WTC11 (cell line): ENCODE results near the gene CCDC74A.

ENCODE experiments used
- ATF1 ChIP-seq: sonication (generic); formaldehyde crosslinking; IDR thresholded peaks from 2 replicates; pipeline ENCODE4 v1.8.1; 2023; ENCODE audit warnings: mild to moderate bottlenecking, moderate library complexity, missing genetic modification reagents
- CREB1 ChIP-seq: sonication (generic); formaldehyde crosslinking; IDR thresholded peaks from 2 replicates; pipeline ENCODE4 v1.8.0; 2023; ENCODE audit warnings: mild to moderate bottlenecking, missing genetic modification reagents
- ELF4 ChIP-seq: sonication (generic); formaldehyde crosslinking; IDR thresholded peaks from 2 replicates; pipeline ENCODE4 v1.8.1; 2022; ENCODE audit warnings: low read depth, mild to moderate bottlenecking, moderate library complexity, missing genetic modification reagents
- EMX1 ChIP-seq: fragments of 250-450 bp; sonication (Bioruptor Pico); IDR thresholded peaks from 2 replicates; pipeline ENCODE4 v1.8.0; 2021; ENCODE audit warnings: mild to moderate bottlenecking
- NFYB ChIP-seq: sonication (generic); formaldehyde crosslinking; conservative IDR thresholded peaks from 2 replicates; pipeline ENCODE4 v1.8.0; 2022; ENCODE audit warnings: low read depth, missing genetic modification reagents
- NR2C2 ChIP-seq: sonication (generic); formaldehyde crosslinking; IDR thresholded peaks from 2 replicates; pipeline ENCODE4 v1.8.0; 2022; ENCODE audit warnings: mild to moderate bottlenecking, missing genetic modification reagents
- SP1 ChIP-seq: sonication (generic); formaldehyde crosslinking; conservative IDR thresholded peaks from 2 replicates; pipeline ENCODE4 v1.8.1; 2022; ENCODE audit warnings: missing genetic modification reagents
- ZNF232 ChIP-seq: sonication (generic); formaldehyde crosslinking; IDR thresholded peaks from 2 replicates; pipeline ENCODE4 v1.8.0; 2022; ENCODE audit warnings: mild to moderate bottlenecking, missing genetic modification reagents
- ZNF416 ChIP-seq: fragments of 250-450 bp; sonication (Bioruptor Pico); IDR thresholded peaks from 2 replicates; pipeline ENCODE4 v1.9.0; 2021; ENCODE audit warnings: mild to moderate bottlenecking, inconsistent platforms
- TF ChIP-seq, protein P1 (sequence below): fragments of 200-600 bp; IDR thresholded peaks from 2 replicates; pipeline ENCODE4 v1.8.0; 2022; ENCODE audit warnings: antibody characterized with exemption
- TF ChIP-seq, protein P2 (sequence below): sonication (generic); formaldehyde crosslinking; IDR thresholded peaks from 2 replicates; pipeline ENCODE4 v1.8.0; 2022; ENCODE audit warnings: mild to moderate bottlenecking, missing genetic modification reagents
- TF ChIP-seq, protein P3 (sequence below): sonication (generic); formaldehyde crosslinking; IDR thresholded peaks from 2 replicates; pipeline ENCODE4 v1.8.0; 2022; ENCODE audit warnings: mild to moderate bottlenecking, missing genetic modification reagents
- TF ChIP-seq, protein P4 (sequence below): sonication (generic); formaldehyde crosslinking; IDR thresholded peaks from 2 replicates; pipeline ENCODE4 v1.8.0; 2022; ENCODE audit warnings: mild to moderate bottlenecking, missing genetic modification reagents
- TF ChIP-seq, protein P5 (sequence below): sonication (generic); formaldehyde crosslinking; IDR thresholded peaks from 2 replicates; pipeline ENCODE4 v1.8.0; 2023; ENCODE audit warnings: mild to moderate bottlenecking, missing genetic modification reagents

DNA sequence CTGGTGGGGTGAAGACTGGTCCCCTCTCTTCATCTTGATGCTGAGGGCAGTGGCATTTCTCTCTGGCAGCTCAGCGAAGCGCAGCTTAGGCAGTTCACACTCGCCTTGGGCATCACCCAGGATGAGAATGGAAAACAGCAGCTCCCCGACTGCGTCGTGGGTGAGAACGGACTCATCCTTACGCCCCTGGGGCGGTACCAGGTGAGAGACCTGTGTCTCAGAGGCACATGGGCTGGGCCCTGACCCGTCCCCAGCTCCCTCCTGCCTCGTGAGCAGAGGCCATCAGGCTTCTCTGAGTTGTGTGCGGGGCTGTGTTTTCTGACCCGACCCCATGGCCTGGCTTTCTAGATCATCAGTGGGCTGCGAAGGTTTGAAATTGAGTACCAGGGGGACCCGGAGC is 8.2 kb upstream of the CCDC74A start:
- TF ChIP-seq, protein P1, sequence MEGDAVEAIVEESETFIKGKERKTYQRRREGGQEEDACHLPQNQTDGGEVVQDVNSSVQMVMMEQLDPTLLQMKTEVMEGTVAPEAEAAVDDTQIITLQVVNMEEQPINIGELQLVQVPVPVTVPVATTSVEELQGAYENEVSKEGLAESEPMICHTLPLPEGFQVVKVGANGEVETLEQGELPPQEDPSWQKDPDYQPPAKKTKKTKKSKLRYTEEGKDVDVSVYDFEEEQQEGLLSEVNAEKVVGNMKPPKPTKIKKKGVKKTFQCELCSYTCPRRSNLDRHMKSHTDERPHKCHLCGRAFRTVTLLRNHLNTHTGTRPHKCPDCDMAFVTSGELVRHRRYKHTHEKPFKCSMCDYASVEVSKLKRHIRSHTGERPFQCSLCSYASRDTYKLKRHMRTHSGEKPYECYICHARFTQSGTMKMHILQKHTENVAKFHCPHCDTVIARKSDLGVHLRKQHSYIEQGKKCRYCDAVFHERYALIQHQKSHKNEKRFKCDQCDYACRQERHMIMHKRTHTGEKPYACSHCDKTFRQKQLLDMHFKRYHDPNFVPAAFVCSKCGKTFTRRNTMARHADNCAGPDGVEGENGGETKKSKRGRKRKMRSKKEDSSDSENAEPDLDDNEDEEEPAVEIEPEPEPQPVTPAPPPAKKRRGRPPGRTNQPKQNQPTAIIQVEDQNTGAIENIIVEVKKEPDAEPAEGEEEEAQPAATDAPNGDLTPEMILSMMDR = no peak
- TF ChIP-seq, protein P2, sequence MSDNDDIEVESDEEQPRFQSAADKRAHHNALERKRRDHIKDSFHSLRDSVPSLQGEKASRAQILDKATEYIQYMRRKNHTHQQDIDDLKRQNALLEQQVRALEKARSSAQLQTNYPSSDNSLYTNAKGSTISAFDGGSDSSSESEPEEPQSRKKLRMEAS = no peak
- TF ChIP-seq CREB1 (no peak), ZNF232 (no peak), SP1 (CRISPR knock-in tag) (no peak), NFYB (CRISPR knock-in tag) (no peak), ATF1 (CRISPR knock-in tag) (no peak), EMX1 (CRISPR knock-in tag) (no peak), ZNF416 (no peak), ELF4 (CRISPR knock-in tag) (no peak), NR2C2 (CRISPR knock-in tag) (no peak)
- TF ChIP-seq, protein P3, sequence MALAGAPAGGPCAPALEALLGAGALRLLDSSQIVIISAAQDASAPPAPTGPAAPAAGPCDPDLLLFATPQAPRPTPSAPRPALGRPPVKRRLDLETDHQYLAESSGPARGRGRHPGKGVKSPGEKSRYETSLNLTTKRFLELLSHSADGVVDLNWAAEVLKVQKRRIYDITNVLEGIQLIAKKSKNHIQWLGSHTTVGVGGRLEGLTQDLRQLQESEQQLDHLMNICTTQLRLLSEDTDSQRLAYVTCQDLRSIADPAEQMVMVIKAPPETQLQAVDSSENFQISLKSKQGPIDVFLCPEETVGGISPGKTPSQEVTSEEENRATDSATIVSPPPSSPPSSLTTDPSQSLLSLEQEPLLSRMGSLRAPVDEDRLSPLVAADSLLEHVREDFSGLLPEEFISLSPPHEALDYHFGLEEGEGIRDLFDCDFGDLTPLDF (CRISPR knock-in tag) = no peak
- TF ChIP-seq, protein P4, sequence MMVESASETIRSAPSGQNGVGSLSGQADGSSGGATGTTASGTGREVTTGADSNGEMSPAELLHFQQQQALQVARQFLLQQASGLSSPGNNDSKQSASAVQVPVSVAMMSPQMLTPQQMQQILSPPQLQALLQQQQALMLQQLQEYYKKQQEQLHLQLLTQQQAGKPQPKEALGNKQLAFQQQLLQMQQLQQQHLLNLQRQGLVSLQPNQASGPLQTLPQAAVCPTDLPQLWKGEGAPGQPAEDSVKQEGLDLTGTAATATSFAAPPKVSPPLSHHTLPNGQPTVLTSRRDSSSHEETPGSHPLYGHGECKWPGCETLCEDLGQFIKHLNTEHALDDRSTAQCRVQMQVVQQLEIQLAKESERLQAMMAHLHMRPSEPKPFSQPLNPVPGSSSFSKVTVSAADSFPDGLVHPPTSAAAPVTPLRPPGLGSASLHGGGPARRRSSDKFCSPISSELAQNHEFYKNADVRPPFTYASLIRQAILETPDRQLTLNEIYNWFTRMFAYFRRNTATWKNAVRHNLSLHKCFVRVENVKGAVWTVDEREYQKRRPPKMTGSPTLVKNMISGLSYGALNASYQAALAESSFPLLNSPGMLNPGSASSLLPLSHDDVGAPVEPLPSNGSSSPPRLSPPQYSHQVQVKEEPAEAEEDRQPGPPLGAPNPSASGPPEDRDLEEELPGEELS (CRISPR knock-in tag) = no peak
- TF ChIP-seq, protein P5, sequence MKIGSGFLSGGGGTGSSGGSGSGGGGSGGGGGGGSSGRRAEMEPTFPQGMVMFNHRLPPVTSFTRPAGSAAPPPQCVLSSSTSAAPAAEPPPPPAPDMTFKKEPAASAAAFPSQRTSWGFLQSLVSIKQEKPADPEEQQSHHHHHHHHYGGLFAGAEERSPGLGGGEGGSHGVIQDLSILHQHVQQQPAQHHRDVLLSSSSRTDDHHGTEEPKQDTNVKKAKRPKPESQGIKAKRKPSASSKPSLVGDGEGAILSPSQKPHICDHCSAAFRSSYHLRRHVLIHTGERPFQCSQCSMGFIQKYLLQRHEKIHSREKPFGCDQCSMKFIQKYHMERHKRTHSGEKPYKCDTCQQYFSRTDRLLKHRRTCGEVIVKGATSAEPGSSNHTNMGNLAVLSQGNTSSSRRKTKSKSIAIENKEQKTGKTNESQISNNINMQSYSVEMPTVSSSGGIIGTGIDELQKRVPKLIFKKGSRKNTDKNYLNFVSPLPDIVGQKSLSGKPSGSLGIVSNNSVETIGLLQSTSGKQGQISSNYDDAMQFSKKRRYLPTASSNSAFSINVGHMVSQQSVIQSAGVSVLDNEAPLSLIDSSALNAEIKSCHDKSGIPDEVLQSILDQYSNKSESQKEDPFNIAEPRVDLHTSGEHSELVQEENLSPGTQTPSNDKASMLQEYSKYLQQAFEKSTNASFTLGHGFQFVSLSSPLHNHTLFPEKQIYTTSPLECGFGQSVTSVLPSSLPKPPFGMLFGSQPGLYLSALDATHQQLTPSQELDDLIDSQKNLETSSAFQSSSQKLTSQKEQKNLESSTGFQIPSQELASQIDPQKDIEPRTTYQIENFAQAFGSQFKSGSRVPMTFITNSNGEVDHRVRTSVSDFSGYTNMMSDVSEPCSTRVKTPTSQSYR = no peak
